GM12865 (cell line): ENCODE results near the gene KCNJ3.

Experiments used
- DNase-seq: peaks from one replicate; pipeline ENCODE4 v3.0.0; 2010; ENCODE audit warnings: low read depth
- H3K4me3 ChIP-seq: 2 replicates; pipeline ENCODE4 v1.5.1; 2011; ENCODE audit warnings: mild to moderate bottlenecking, low read depth, low read length, control low read depth
- TF ChIP-seq, protein P1 (sequence below): IDR thresholded peaks from 2 replicates; pipeline ENCODE4 v1.5.1; 2011; ENCODE audit warnings: low read length, control low read depth, low read depth, inconsistent platforms; ENCODE audit not compliant: insufficient read depth; ENCODE audit errors: missing control alignments

The KCNJ3 gene

DNA sequence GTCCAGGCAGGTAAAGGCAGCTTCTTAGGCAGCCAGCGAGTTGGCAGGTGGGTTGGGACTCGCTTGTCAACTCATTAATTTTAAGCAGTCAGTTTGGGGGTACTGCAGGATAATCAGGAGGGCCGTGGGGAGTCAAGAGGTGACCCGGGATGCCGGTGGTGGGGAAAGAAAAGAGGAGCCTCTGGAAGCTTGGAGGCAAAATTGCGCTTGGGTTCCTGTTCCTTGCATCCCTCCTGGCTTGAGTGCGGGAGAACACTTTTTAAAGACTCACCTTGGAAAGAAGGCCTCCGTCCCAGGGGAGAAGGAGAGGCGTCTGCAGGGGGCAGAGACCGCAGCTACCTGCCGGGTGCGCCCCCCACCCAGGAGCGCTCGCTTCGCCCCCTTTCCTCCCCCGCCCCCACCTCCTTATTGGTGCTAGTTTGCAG lies at the start of gene KCNJ3:
TSS of gene KCNJ3 (plus strand) at position 400 of the 425 bp plus-strand sequence. CDS start 81 bp downstream, outside the sequence.
- DNase-seq: no peak

GRCh38 chr2:154655499-154655898 lies 43.0 kb upstream of the KCNJ3 start:
- TF ChIP-seq, protein P1, sequence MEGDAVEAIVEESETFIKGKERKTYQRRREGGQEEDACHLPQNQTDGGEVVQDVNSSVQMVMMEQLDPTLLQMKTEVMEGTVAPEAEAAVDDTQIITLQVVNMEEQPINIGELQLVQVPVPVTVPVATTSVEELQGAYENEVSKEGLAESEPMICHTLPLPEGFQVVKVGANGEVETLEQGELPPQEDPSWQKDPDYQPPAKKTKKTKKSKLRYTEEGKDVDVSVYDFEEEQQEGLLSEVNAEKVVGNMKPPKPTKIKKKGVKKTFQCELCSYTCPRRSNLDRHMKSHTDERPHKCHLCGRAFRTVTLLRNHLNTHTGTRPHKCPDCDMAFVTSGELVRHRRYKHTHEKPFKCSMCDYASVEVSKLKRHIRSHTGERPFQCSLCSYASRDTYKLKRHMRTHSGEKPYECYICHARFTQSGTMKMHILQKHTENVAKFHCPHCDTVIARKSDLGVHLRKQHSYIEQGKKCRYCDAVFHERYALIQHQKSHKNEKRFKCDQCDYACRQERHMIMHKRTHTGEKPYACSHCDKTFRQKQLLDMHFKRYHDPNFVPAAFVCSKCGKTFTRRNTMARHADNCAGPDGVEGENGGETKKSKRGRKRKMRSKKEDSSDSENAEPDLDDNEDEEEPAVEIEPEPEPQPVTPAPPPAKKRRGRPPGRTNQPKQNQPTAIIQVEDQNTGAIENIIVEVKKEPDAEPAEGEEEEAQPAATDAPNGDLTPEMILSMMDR: no peak
- no peak overlapping the region for H3K4me3 ChIP-seq
- no peak for DNase-seq

More for the DNA sequence above, at the start of gene KCNJ3:
- no peak within 1 kb of the TSS for H3K4me3 ChIP-seq
- TF ChIP-seq, protein P1: no peak

DNA sequence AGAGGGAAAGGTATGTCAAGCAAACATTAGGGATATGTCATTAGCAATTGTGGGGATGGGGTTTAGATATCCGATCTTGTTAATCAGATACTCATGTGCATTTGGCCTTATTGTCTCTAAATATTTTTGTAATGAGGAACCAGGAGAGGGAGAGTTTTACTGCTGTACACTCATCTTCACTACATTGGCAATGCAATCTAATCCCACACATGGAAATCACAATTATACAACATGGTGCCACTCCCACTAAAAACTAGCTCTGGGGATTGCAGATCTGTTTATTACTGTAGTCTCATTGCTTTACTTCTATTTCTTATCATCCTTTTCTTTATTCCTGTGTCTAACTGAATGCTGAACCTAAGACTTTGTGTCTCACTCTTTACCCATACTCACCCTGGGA lies 39.6 kb upstream of the KCNJ3 start:
- TF ChIP-seq, protein P1: no peak
- DNase-seq: no peak
- H3K4me3 ChIP-seq: no peak overlapping the region

DNA sequence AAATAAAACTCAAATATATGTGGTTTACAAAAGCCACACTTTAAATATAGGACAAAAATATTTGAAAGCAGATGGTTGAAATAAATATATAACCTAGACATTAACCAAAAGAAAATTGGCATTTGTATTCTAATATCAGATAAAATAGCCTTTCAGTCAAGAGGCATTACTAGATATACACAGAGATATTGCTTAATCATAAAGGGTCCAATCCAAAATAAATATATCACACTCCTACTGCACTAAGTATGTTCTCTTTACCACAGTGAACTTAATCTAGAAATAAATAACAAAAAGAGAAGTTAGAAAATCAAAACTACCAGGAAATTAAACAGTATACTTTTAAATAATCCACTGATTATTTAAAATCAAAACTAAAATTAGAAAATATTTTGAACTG lies 34.2 kb upstream of the KCNJ3 start:
- no peak for DNase-seq
- TF ChIP-seq, protein P1: no peak
- no peak overlapping the region for H3K4me3 ChIP-seq

- H3K4me3 ChIP-seq: no peak overlapping the region
- no peak for DNase-seq
- TF ChIP-seq, protein P1: no peak
These were observed 28.4 kb upstream of the KCNJ3 start for GRCh38 chr2:154670083-154670482.

DNA sequence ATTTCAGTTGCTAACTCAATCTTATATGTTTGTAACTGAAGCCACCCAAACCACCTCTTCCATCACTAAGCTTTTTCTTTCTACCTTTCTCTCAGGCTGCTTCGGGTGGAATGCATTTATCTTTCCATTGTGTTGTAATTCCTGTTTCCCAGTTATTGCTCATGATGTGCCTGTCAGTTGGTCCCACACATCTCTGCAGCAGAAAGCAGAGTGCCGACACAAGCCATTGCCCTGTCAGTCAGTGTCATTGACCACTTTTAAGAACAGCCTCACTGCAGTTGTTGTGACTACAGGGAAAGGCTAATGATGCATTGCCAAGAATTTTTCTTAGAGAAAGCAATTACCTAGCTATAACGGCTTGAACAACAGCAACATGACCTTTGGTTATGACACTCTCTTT lies 24.8 kb upstream of the KCNJ3 start:
- DNase-seq: no peak
- H3K4me3 ChIP-seq: no peak overlapping the region
- TF ChIP-seq, protein P1: no peak

DNA sequence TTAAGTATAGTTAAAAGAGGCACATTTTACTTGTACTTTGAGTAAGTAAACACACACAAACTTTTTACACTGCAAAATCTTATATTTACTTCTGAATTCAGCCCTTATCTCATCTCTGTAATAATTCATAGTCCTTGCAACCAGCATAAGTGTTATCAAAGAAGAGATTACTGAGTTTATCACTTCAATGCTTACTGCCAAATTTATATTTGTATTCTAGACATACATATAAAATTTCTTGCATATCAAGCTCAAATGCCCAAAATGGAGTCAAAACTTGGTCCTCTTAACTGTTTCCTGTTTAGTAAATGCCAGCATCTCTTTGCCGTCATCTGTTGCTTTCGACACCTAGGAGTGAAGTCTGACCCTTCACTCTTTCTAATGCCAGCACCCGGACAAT lies 21.1 kb upstream of the KCNJ3 start:
- DNase-seq: no peak
- TF ChIP-seq, protein P1: no peak
- no peak overlapping the region for H3K4me3 ChIP-seq
